ENCODE results near the gene CCT7.
"Not testable (repeated sequence)": the region's sequence is repeated elsewhere in the genome, so short reads cannot be mapped to it uniquely, and the experiment has no call there.

The CCT7 gene

DNA sequence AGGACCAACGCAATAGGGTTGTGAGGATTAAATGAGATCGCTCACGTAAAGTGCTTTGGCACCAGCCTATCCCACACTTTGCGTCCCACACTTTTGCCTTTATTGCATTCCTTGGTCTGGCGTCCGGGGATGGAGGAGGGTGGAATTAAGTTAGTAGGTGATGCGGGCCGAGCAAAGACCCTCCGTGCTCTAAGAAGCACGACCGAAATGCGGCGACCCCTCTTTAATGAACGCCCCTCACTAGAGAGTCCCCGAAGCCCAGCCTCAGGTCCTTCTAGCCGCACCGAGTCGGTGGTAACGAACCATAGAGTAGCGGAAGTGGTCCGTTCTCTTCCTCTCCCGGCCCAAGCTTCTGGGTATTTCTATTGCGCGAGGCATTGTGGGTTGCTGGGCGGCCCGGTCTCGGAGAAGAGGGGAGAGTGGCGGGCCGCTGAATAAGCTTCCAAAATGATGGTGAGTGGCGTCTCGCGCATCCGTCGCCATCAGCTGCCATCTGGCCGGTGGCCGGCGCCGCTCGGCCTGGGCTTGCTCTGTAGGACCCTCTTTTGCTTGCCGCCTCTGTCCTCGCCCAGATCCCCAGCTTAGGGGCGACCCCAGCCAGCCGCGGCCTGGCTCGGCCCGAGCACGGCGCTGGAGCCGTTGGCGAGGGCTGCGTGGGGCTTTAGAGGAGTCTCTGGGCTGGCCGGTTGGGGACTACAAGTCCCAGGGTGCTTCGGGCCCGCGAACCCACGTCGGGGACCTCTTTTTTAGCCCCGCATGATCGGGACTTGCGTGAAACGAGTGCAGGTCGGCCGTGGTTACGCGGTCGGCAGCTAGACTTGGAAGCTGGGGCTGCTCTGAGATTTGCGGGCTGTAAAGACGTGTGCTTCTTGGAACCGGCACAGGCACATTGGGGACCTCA lies at the start of gene CCT7:
TSS of gene CCT7 (plus strand) at position 377 of the 901 bp plus-strand sequence. CDS start at position 448, 71 bp downstream.
- peak; percentile 87 to 88 for DNase-seq

- no peak for DNase-seq
These were observed 48.1 kb upstream of the CCT7 start for GRCh38 chr2:73185965-73186364.

- no peak for DNase-seq
These were observed 46.6 kb upstream of the CCT7 start for GRCh38 chr2:73187549-73187948.

DNA sequence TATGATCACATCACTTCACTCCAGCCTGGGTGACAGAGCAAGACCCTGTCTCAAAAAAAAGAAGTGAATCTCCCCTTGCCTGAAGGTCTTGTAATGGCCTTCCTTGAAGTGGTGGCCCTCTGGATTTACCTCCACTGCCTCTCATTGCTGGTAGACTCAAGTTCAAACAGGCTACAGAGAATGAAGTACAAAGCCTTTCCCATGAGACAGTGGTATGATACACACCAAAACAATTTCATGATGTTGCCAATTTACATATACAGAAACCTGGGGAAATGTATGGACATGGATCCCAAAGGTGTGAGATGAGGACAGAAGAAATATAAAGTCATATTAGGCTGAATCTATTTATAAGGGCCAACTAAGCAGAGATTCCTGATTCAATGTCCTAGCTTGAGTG lies 36.5 kb upstream of the CCT7 start:
- no peak for DNase-seq

GRCh38 chr2:73200281-73200680 lies 33.8 kb upstream of the CCT7 start:
- not testable (repeated sequence) for DNase-seq

DNA sequence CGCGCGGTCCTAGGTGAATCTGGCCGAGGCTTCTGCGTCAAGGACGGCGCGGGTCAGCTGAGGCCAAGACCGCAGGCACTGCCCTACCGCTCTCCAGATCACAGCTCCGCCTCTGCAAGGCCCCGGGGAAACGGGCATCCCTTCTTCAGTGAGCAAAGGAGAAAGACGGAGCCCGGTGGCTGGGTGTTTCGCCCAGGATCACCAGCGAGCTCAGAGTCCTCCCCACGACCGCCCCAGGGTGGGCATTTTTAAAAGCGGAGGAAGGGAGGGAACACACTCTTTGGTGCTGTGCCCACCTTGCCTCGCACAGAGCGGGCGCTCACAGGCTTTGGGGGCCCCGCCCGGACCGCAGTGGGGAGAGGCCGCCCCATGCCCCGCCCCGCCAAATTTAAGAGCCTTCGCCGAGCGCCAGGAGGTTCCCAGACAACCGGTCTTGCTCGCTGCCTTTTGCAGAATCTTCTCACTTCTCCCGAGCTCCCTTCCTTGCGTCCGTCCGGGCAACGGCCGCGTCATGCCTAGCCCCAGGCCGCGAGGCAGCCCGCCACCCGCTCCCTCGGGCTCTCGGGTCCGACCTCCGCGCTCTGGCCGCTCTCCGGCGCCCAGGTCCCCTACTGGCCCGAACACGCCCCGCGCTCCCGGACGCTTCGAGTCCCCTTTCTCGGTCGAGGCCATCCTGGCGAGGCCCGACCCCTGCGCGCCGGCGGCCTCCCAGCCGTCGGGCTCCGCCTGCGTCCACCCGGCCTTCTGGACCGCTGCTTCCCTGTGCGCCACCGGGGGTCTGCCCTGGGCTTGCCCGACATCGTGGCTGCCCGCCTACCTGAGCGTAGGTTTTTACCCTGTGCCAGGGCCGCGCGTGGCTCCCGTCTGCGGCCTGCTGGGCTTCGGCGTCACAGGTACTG lies 31.7 kb upstream of the CCT7 start, which contains the start of gene NOTO:
TSS of gene NOTO (plus strand) at position 419 of the 899 bp plus-strand sequence. CDS start at position 512, 93 bp downstream.
- no peak for DNase-seq

GRCh38 chr2:73203055-73203681 lies 30.9 kb upstream of the CCT7 start:
- DNase-seq = no peak

DNA sequence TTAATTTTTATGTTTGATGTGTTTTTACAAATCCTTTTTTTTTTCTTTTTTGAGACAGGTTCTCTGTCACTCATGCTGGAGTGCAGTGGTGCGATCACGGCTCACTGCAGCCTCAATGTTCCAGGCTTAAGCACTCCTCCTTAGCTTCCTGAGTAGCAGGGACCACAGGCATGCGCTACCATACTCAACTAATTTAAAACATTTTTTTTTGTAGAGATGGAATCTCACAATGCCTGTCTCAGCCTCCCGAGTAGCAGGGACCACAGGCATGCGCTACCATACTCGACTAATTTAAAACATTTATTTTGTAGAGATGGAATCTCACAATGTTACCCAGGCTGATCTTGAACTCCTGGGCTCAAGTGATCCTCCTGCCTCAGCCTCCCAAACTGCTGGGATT lies 28.5 kb upstream of the CCT7 start:
- DNase-seq = no peak

- no peak for DNase-seq
These were observed 25.9 kb upstream of the CCT7 start for GRCh38 chr2:73208258-73208657.

DNA sequence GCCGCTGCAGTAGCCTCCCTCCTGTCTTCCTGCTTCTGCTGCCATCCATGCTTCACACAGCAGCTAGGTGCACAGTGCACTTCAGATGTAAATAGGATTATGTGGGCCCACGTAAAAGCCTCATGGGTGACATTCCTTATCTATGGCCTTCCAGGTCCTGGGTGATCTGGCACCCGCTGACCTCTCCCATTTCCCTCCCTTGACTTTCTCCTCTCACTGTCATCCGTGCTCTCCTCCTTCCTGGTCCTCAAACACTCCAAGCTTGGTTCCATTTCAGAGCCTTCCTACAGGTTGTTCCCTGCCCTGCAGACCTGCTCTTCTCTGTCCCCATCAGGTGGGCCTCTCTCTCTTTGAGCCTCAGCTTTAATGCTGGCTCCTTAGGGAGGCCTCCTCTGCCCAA lies 24.1 kb upstream of the CCT7 start:
- DNase-seq = no peak

- no peak for DNase-seq
These were observed 23.4 kb upstream of the CCT7 start for GRCh38 chr2:73210696-73211095.

DNA sequence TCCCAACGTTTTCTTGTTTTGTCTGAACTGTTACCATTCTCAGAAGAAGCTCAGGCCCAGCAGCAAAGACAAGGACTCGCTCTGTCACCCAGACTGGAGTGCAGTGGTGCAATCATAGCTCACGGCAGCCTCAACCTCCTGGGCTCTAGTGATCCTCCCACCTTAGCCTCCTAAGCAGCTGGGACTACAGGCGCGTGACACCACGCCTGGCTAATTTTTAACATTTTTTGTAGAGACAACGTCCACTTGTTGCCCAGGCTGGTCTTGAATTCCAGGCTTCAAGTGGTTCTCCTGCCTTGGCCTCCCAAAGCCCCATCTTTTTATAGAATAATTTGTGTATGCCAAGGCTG lies 22.0 kb upstream of the CCT7 start:
- no peak for DNase-seq

DNA sequence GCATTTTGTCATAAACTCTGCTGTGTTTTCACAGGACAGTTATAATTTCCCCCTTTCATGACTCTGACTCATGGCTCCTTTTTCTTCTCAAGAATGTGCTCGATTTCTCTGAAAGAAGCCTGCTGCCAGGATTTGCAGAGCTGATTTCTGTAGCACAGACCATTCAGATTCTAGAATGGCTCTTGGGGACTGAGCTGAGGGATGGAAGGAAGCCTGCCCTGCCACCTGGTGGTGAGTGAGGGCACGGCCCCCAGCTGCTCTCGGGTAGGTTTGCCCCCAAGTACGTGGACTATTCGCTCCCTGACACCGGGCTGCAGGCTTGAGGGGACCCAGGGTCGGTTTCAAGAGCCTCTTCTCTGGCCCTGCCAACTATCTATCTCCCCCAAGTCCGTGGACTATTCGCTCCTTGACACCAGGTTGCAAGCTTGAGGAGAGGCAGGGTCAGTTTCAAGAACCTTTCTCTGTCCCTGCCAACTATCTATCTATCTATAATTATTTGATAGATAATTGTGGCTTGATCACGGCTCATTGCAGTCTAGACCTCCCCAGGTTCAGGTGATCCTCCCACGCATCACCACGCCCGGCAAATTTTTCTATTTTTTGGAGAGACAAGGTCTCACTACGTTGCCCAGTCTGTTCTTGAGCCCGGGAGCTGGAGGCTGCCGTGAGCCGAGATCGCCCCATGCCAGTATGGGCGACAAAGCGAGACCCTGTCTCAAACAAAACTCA lies 21.5 kb upstream of the CCT7 start:
- peak; percentile 32 to 79 for DNase-seq

- DNase-seq = peak; percentile 84 to 90
These were observed 19.7 kb upstream of the CCT7 start, which contains the start of gene SMYD5 for GRCh38 chr2:73214120-73215035. Gene SMYD5, plus strand, starts transcription at chr2:73214245. Its CDS starts 22 bp downstream, at chr2:73214267.

DNA sequence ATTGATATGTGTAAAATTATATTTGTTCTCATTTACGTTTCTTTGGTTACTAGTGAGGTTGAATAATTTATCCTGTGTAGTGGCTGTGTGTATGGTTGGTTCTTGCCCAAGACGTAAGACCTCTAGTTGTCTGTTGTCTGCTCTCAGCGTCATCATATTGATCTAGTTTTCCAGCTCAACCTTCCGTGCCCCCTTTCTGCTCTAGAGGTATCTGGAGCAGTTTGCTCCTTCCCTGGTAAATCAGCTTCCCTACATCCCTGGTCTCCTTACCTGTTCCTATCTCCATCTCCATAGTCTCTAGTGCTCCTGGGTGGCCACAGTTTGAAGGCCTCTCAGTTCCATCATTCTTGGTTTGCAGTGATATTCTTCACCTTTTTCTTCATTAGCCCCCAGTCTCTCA lies 18.9 kb upstream of the CCT7 start:
- no peak for DNase-seq

DNA sequence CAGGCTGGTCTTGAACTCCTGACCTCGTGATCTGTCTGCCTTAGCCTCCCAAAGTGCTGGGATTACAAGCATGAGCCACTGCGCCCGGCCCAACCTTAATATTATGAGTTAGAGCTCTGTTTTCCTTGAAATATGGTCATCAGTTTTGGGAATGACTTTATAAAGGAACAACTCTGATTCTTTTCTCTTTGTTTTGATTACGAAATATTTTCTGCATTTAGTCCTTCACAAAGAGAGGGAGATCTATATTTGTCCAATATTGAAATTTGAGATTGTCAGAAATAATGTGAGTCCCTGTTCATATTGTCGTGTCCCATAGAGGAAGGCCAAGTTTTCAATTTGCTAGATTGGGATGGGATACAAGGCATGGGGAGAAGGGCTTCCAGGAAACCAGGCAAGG lies 16.9 kb upstream of the CCT7 start:
- no peak for DNase-seq

- no peak for DNase-seq
These were observed 16.3 kb upstream of the CCT7 start for GRCh38 chr2:73217826-73218225.

- no peak for DNase-seq
These were observed 15.8 kb upstream of the CCT7 start for GRCh38 chr2:73218298-73218697.

- DNase-seq = no peak
These were observed 10.3 kb upstream of the CCT7 start for GRCh38 chr2:73223821-73224220.

- peak; percentile 9 to 24 for DNase-seq
These were observed 8.4 kb upstream of the CCT7 start for GRCh38 chr2:73225513-73226360.
